Measurements from ENCODE around the gene VPS25.
"Not testable (repeated sequence)": the region's sequence is repeated elsewhere in the genome, so short reads cannot be mapped to it uniquely, and the experiment has no call there.

VPS25 gene

DNA sequence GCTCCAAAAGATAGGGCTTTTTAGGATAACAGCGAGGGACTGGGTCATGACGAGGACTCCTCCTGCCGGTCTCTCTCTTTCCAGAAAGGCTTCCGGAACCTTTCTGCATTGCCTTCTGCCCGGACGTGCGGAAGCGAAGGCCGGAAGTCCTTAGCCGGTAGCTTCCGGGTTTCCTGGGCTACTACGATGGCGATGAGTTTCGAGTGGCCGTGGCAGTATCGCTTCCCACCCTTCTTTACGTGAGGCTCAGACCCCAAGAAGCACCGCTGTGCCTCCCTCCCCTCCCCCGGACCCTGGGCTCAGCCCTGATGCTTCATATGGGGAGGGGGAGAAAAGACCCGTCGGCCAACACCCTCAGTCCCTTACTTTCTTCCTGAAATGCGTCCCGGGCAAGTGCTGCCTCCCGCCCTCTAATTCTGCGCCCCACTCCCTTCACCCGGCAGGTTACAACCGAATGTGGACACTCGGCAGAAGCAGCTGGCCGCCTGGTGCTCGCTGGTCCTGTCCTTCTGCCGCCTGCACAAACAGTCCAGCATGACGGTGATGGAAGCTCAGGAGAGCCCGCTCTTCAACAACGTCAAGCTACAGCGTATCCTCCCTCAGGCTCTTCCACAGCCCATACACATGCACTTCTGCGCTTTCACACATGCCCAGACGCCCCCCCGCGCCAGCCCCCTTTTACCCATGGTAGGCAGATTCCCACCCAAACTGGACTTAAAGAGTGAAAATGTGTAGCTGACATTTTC is at the start of gene VPS25:
TSS of gene VPS25 (plus strand) at position 160 of the 746 bp plus-strand sequence. CDS start at position 187, 27 bp downstream.
- DNase-seq (ENCODE audit: low read depth) = peak; percentile 67

- DNase-seq (ENCODE audit: low read depth) = no peak
These were observed 49.6 kb upstream of the VPS25 start for GRCh38 chr17:42723636-42724035.

- no peak for DNase-seq (ENCODE audit: low read depth)
These were observed 48.1 kb upstream of the VPS25 start for GRCh38 chr17:42725143-42725542.

DNA sequence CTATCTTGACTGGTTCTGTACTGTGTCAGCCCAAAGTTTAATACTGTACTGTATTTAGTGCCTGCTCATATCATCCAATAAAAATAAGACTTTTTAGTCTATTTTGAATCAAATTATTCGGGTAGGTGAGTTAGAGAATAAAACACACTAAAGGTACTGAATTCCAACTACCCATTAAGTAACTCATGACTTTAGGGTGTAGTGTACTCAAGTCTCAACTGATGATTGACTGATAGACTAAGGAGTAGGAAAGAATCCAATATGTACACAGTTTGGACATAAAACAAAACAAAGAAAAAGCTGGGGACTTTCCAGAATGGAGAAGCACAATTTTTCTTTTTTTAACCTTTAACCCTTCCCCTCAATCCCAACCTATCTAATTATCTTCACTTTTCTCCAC is 32.5 kb upstream of the VPS25 start:
- no peak for DNase-seq (ENCODE audit: low read depth)

DNA sequence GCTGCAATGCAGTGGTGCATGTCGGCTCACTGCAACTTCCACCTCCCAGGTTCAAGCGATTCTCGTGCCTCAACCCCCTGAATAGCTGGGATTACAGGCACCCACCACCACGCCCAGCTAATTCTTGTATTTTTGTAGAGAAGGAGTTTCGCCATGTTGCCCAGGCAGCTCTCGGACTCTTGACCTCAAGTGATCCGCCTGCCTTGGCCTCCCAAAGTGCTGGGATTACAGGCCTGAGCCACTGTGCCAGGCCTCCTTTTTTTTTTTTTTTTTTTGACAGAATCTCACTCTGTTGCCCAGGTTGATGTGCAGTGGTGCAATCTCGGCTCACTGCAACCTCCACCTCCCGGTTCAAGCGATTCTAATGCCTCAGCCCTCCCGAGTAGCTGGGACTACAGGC is 30.3 kb upstream of the VPS25 start:
- DNase-seq (ENCODE audit: low read depth) = not testable (repeated sequence)

GRCh38 chr17:42743595-42744282 is 29.5 kb upstream of the VPS25 start:
- DNase-seq (ENCODE audit: low read depth) = no peak

GRCh38 chr17:42744283-42744805 is 28.9 kb upstream of the VPS25 start:
- DNase-seq (ENCODE audit: low read depth) = peak; percentile 69

GRCh38 chr17:42744806-42745617 is 28.2 kb upstream of the VPS25 start, which contains the start of gene EZH1:
EZH1 (minus strand) TSS chr17:42745040; CDS start chr17:42728941, 16,099 bp downstream.
- DNase-seq (ENCODE audit: low read depth) = peak; percentile 95

DNA sequence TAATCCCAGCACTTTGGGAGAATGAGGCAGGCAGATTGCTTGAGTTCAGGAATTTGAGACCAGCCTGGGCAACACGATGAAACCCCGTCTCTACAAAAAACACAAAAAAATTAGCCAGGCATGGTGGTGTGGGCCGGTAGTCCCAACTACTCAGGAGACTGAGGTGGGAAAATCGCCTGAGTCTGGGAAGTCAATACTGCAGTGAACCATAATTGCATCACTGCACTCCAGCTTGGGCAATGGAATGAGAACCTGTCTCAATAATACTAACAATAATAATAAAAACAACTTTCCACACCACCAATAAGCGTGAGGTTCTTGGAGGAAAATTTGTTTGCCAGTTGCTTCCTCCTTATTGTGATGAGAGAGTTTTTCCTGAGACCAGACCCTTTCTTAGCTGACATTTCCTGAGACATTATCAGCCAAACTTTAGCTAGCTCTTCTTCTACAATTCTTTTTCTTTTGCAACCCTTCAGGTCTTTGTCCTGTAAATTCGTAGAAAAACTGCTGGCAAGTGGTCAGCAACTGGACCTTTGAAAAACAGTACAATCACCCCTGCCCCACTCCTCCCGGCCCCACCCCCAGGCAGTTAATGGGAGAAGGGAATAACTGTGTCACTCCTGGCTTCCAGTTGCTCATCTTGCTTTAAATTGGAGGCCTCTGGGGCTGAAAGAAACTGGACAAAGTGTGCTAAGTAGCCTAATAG is 24.9 kb upstream of the VPS25 start:
- no peak for DNase-seq (ENCODE audit: low read depth)

- no peak for DNase-seq (ENCODE audit: low read depth)
These were observed 24.1 kb upstream of the VPS25 start for GRCh38 chr17:42748908-42749798.

- no peak for DNase-seq (ENCODE audit: low read depth)
These were observed 22.4 kb upstream of the VPS25 start for GRCh38 chr17:42750739-42751344.

- no peak for DNase-seq (ENCODE audit: low read depth)
These were observed 21.6 kb upstream of the VPS25 start for GRCh38 chr17:42751628-42752027.

GRCh38 chr17:42754782-42755181 is 18.5 kb upstream of the VPS25 start:
- DNase-seq (ENCODE audit: low read depth) = no peak

DNA sequence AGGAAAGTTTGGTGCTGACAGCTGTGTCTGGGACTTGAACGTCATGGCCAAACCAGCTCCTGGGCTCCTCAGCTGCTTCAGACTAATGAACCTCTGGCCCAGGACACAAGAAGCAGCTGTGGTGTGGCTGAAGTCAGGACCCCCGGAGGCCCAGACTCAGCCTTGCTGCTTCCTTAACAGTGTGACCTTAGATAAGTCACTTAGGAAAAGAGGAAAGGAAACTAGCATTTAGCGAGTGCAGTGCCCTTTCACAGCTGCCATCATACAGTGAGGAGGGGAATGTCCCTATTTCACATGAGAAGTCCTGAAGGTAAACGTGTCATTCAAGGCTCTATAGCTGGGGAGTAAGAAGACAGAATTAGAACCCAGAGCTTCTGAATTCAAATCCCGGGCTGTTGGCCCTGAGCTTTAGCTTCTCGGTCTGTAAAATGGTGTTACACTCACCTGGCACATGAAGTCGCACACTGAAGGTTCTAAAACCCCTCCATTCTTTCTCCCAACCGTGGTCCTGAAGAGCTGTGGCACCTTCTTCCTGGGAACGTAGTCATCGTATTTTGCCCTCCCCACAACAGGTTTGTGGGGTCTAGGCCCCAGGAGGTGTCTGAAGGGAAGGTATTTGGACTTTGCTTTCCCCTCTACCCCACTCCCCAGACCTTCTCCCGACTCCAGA is 13.1 kb upstream of the VPS25 start:
- DNase-seq (ENCODE audit: low read depth) = no peak

DNA sequence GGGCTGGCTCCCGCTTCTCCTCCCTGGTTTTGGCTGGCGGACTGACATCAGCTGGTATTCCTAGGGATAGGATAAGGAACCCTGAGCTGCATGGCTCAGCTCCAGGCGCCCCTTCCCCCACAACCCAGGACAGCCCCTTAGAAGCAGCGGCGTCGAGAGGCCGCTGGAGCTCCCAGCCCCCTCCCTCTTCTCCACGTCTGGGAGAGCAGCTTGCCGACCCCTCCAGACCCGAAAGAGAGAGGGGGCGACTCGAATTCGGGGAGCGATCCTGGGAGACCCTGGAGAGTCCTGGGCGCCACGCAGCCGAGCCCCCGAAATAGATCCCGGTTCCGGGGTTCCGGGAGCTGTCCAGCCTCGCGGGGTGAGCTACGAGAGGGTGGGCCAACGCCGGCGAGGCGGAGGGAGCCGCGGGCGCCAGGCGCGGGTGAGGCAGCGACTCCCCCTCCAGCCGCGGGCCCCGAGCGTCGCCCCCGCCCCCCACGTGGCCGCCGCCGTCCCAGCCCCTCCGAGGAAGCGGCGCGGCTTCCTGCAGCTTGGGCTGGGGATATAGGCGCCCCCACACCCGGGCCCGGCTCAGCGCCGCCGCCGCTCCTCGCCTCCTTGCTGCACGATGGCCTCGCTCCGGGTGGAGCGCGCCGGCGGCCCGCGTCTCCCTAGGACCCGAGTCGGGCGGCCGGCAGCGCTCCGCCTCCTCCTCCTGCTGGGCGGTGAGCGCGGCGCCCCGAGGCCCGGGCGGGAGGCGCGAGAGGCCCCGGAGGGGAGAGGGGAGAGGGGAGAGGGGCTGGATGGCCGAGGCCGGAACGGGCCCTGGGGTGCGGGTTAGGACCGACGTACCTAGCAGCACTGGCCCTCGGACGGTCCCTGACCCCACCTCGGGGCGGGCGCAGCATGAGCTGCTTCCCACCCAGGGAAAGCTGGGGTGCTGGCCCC is 12.3 kb upstream of the VPS25 start, which contains the start of gene RAMP2:
TSS of gene RAMP2 (plus strand) at position 576 of the 930 bp plus-strand sequence. CDS start at position 611, 35 bp downstream.
- no peak for DNase-seq (ENCODE audit: low read depth)

DNA sequence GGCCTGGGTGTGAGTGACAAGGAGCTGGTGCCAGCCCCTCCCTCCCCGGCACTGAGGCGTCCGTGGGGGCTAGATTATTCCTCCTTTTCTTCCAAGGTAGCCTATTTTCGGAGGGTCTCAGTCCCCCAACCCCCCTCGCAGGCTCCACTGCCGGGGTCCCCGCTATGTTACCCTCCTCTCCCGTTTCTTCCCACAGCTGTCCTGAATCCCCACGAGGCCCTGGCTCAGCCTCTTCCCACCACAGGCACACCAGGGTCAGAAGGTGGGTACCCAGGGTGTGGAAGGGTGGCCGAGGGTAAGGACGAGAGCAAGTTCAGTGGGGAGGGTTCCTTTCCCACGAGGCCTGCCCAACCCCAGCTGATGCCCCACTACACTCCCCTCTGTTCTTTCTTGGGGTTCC is 11.6 kb upstream of the VPS25 start:
- no peak for DNase-seq (ENCODE audit: low read depth)

GRCh38 chr17:42766124-42766523 is 7.1 kb upstream of the VPS25 start:
- no peak for DNase-seq (ENCODE audit: low read depth)

- no peak for DNase-seq (ENCODE audit: low read depth)
These were observed 5.7 kb upstream of the VPS25 start for GRCh38 chr17:42767512-42767911.

All from activated T-cell treated with anti-CD3 and anti-CD28 coated beads for 48 hours (primary cell).